Peyer's patch (tissue), 4 donors: ENCODE results near the gene PDE6B. TPM values are rescaled to one million over a fixed set of nuclear protein-coding genes. Genes with fewer than 3 reads are reported as not detected.

Source experiments
- DNase-seq, 3 donors: peaks; one replicate each; pipeline ENCODE4 v3.0.0-alpha.2; 2017 to 2019
- H3K27ac ChIP-seq, 4 donors: fragments of 200-600 bp; sonication (generic); one replicate each; pipeline ENCODE4 v1.5.1; 2016 to 2019
- H3K27me3 ChIP-seq, 2 donors: fragments of 200-600 bp; sonication (generic); one replicate each; pipeline ENCODE4 v1.5.1; 2019
- H3K36me3 ChIP-seq, 3 donors: fragments of 200-600 bp; sonication (generic); one replicate each; pipeline ENCODE4 v1.5.1; 2016 to 2019
- H3K4me1 ChIP-seq, 4 donors: fragments of 200-600 bp; sonication (generic); one replicate each; pipeline ENCODE4 v1.5.1; 2016 to 2019
- H3K4me3 ChIP-seq, 4 donors: fragments of 200-600 bp; sonication (generic); 1 replicate in 3 of 4; 2 replicates in 1 of 4; pipeline ENCODE4 v1.5.1; 2016 to 2019; ENCODE audit warnings: mild to moderate bottlenecking in 1 of 4
- H3K9me3 ChIP-seq, 4 donors: fragments of 200-600 bp; sonication (generic); one replicate each; pipeline ENCODE4 v1.5.1; 2016 to 2019; ENCODE audit warnings: mild to moderate bottlenecking in 1 of 4
- CTCF ChIP-seq, 6 experiments: fragments of 450-650 bp in 4 of 6; fragments of 200-600 bp in 2 of 6; sonication (generic) in 1 of 6; IDR thresholded peaks; one replicate each; pipeline ENCODE4 v1.5.1; 2017 to 2019; ENCODE audit warnings: antibody characterized with exemption in 6 of 6, mild to moderate bottlenecking in 3 of 6, moderate library complexity in 1 of 6
- POLR2A ChIP-seq, 2 donors: fragments of 450-650 bp; IDR thresholded peaks; one replicate each; pipeline ENCODE4 v1.5.1; 2017; ENCODE audit warnings: antibody characterized with exemption in 2 of 2, mild to moderate bottlenecking in 2 of 2, moderate library complexity in 2 of 2
- total RNA-seq, 4 donors: library from RNA; depleted of rRNA; stranded (reverse); fragments of >200 nt; gene quantifications; one replicate each; pipeline ENCODE4 v1.1.0, GENCODE V29; 2016

PDE6B gene
- total RNA-seq, 4 donors from 2014 or later = 0.27 to 1.8 (median 1.4) TPM; not detected in 1

- no peaks in the 10 kb centered on the region for H3K9me3 ChIP-seq
- H3K27me3 ChIP-seq = no peaks in the 10 kb centered on the region
- TF ChIP-seq CTCF (IDR thresholded peaks at IDR 0.05) (no peak), POLR2A (IDR thresholded peaks at IDR 0.05) (no peak)
- DNase-seq = no peak
- peaks cover 0 to 9% (median 0%) of the 10 kb centered on the region in 3 donors for H3K36me3 ChIP-seq
- peaks cover 0 to 36% (median 13%) of the 10 kb centered on the region in 4 donors for H3K4me1 ChIP-seq
- H3K27ac ChIP-seq = no peak overlapping the region
- no peak overlapping the region for H3K4me3 ChIP-seq
These were observed 85.5 kb downstream of the PDE6B start for GRCh38 chr4:710916-711315.

GRCh38 chr4:712093-712492, 86.7 kb downstream of the PDE6B start:
- Histone ChIP-seq H3K36me3 (peaks cover 0 to 9% (median 0%) of the 10 kb centered on the region in 3 donors), H3K27me3 (no peaks in the 10 kb centered on the region), H3K4me3 (no peak overlapping the region), H3K9me3 (no peaks in the 10 kb centered on the region), H3K4me1 (peaks cover 0 to 26% (median 8%) of the 10 kb centered on the region in 4 donors), H3K27ac (no peak overlapping the region)
- TF ChIP-seq CTCF (IDR thresholded peaks at IDR 0.05) = no peak
- no peak for TF ChIP-seq POLR2A (IDR thresholded peaks at IDR 0.05)
- DNase-seq = no peak

GRCh38 chr4:712916-713632, 87.7 kb downstream of the PDE6B start:
- Histone ChIP-seq H3K9me3 (no peaks in the 10 kb centered on the region), H3K27me3 (no peaks in the 10 kb centered on the region), H3K36me3 (peaks cover 0 to 9% (median 0%) of the 10 kb centered on the region in 3 donors), H3K4me1 (peaks cover 0 to 26% (median 2%) of the 10 kb centered on the region in 4 donors), H3K27ac (no peak overlapping the region), H3K4me3 (no peak overlapping the region)
- no peak for DNase-seq
- TF ChIP-seq POLR2A (IDR thresholded peaks at IDR 0.05) (no peak), CTCF (IDR thresholded peaks at IDR 0.05) (no peak)

GRCh38 chr4:714087-714486, 88.7 kb downstream of the PDE6B start:
- no peak for DNase-seq
- Histone ChIP-seq H3K27me3 (no peaks in the 10 kb centered on the region), H3K27ac (no peak overlapping the region), H3K4me3 (no peak overlapping the region), H3K4me1 (peaks cover 0 to 17% (median 0%) of the 10 kb centered on the region in 4 donors), H3K9me3 (no peaks in the 10 kb centered on the region), H3K36me3 (peaks cover 0 to 9% (median 0%) of the 10 kb centered on the region in 3 donors)
- TF ChIP-seq POLR2A (IDR thresholded peaks at IDR 0.05) (no peak), CTCF (IDR thresholded peaks at IDR 0.05) (no peak)

GRCh38 chr4:717601-718320, 92.4 kb downstream of the PDE6B start:
- Histone ChIP-seq H3K4me3 (no peak overlapping the region), H3K36me3 (peaks cover 0 to 20% (median 0%) of the 10 kb centered on the region in 3 donors), H3K4me1 (peaks cover 0 to 34% (median 0%) of the 10 kb centered on the region in 4 donors), H3K9me3 (no peaks in the 10 kb centered on the region), H3K27me3 (no peaks in the 10 kb centered on the region), H3K27ac (no peak overlapping the region)
- no peak for DNase-seq
- TF ChIP-seq CTCF (IDR thresholded peaks at IDR 0.05) = no peak
- TF ChIP-seq POLR2A (IDR thresholded peaks at IDR 0.05) = no peak
